ENCODE measurements around the gene NLRP9.

Gene NLRP9

GRCh38 chr19:55695511-55696290 lies 42.5 kb downstream of the NLRP9 start:
- no peak for DNase-seq (ENCODE audit: low read depth)
- H3K4me3 ChIP-seq (ENCODE audit: low read depth, low read length), result no peak overlapping the region
- TF ChIP-seq CTCF (conservative IDR thresholded peaks at IDR 0.05; ENCODE audit: low read depth, low read length), result no peak

GRCh38 chr19:55694656-55695491 lies 43.3 kb downstream of the NLRP9 start:
- TF ChIP-seq CTCF (conservative IDR thresholded peaks at IDR 0.05; ENCODE audit: low read depth, low read length), result no peak
- no peak overlapping the region for H3K4me3 ChIP-seq (ENCODE audit: low read depth, low read length)
- no peak for DNase-seq (ENCODE audit: low read depth)

DNA sequence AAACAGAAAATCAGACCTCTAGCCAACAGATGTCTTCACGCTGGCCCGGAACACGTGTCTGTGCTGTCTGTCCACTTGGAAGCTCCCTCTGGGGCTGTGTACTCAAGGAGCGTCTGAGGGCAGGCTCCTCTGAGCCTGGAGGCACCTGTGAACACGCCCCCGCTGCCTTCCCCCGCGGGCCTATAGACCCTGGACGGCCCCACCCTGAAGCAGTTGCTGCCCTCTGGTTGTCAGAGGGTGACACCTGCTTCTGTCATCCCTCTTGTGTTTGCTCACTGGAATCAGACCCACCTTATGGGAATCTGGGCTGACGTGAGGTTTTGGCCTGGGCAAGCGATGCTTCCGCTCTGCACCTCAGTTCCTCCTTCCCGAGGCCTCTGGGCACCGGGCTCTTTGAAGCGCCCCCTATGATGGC lies 44.0 kb downstream of the NLRP9 start:
- H3K4me3 ChIP-seq (ENCODE audit: low read depth, low read length), result no peak overlapping the region
- DNase-seq (ENCODE audit: low read depth), result no peak
- no peak for TF ChIP-seq CTCF (conservative IDR thresholded peaks at IDR 0.05; ENCODE audit: low read depth, low read length)

GRCh38 chr19:55693336-55693974 lies 44.7 kb downstream of the NLRP9 start:
- TF ChIP-seq CTCF (conservative IDR thresholded peaks at IDR 0.05; ENCODE audit: low read depth, low read length), result no peak
- no peak overlapping the region for H3K4me3 ChIP-seq (ENCODE audit: low read depth, low read length)
- no peak for DNase-seq (ENCODE audit: low read depth)

GRCh38 chr19:55692681-55693081 lies 45.5 kb downstream of the NLRP9 start:
- H3K4me3 ChIP-seq (ENCODE audit: low read depth, low read length), result no peak overlapping the region
- no peak for DNase-seq (ENCODE audit: low read depth)
- no peak for TF ChIP-seq CTCF (conservative IDR thresholded peaks at IDR 0.05; ENCODE audit: low read depth, low read length)

DNA sequence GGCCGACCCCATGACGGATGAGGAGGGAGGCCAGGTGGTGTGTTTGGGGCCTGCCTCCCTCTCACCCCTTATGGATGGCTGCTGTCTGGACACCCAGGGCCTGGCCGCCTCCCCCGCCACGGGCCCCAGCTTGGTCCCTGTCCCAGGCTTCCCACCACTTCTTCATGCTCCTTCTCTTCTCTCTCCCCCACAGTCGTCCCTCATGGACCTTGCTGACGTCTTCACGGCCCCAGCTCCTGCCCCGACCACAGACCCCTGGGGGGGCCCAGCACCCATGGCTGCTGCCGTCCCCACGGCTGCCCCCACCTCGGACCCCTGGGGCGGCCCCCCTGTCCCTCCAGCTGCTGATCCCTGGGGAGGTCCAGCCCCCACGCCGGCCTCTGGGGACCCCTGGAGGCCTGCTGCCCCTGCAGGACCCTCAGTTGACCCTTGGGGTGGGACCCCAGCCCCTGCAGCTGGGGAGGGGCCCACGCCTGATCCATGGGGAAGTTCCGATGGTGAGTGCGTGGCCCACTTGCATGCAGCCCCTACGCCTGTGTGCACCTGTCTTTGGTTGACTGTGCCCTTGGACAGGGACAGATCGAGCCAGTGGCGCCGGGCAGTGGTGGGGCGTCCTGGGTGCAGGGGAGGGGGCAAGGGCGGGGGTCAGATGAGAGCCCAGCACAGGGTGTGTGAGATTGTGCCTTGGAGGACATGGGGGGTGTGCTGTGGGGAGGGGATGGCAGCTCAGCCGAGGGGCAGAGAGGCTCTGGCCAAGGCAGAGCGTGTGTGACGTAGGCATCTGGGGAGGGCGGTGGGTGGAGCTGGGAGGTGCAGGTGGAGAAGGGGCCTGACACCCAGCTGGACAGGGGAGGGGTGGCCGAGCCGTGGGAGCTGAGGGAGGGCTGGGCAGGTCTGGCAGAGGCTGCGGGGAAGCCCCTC lies 46.4 kb downstream of the NLRP9 start:
- no peak overlapping the region for H3K4me3 ChIP-seq (ENCODE audit: low read depth, low read length)
- no peak for DNase-seq (ENCODE audit: low read depth)
- TF ChIP-seq CTCF (conservative IDR thresholded peaks at IDR 0.05; ENCODE audit: low read depth, low read length), result no peak

All from choroid plexus epithelial cell (primary cell).